Chondrocyte (in vitro differentiated cells): ENCODE results near the gene CLDN2. TPM values are rescaled to one million over a fixed set of nuclear protein-coding genes. Genes with fewer than 3 reads are reported as not detected.

Experiments used
- total RNA-seq: library from RNA; stranded (reverse); gene quantifications from 3 replicates; pipeline ENCODE4 v1.2.1, GENCODE V29; 2021

The CLDN2 gene
- total RNA-seq, 1 donor from 2014 or later: 0.07 TPM

Other genes with a start within 250 kb of the CLDN2 start
- gene RNF128, start 193.7 kb upstream of the CLDN2 start, total RNA-seq: not detected in 3 replicates
- gene TBC1D8B, start 117.7 kb upstream of the CLDN2 start, total RNA-seq: 15.7 to 19.8 TPM (median 16.5 TPM) in 3 replicates
- gene RIPPLY1, start 17.1 kb upstream of the CLDN2 start, total RNA-seq: not detected in 3 replicates
- 31.2 to 35.6 TPM (median 33.8 TPM) in 3 replicates for gene MORC4, start 79.8 kb downstream of the CLDN2 start, total RNA-seq
- gene RBM41, start 198.4 kb downstream of the CLDN2 start, total RNA-seq: 11.8 to 13.5 TPM (median 12.6 TPM) in 3 replicates